HCT116 (cell line): Measurements from ENCODE around the gene MXI1. TPM values are rescaled to one million over a fixed set of nuclear protein-coding genes. Genes with fewer than 3 reads are reported as not detected.

Experiments
- ATAC-seq: fragments of 200-7000 bp; cut with Tn5 transposase; 2 replicates; pipeline ENCODE4 v1.9.1; 2020; ENCODE audit warnings: mild to moderate bottlenecking, moderate library complexity
- BruUV-seq: library from RNA; stranded (reverse); fragments of 400-500 nt; replicated peaks from 2 replicates; lab custom pipeline; 2021; lab: Mats Ljungman, UMichigan
- CTCF ChIA-PET: fragments of 300-600 bp; sonication (Branson Sonifier 250); formaldehyde crosslinking; loops from one replicate; lab custom pipeline; 2021; ENCODE audit warnings: antibody characterized with exemption; lab: Charles Lee
- POLR2A ChIA-PET: fragments of 300-600, 350-600 bp; sonication (Branson Sonifier 250); formaldehyde crosslinking; loops from one replicate; lab custom pipeline; 2021; ENCODE audit warnings: antibody characterized with exemption; lab: Charles Lee
- RAD21 ChIA-PET, 2 experiments: fragments of 300-600 bp; sonication (Branson Sonifier 250); formaldehyde crosslinking; loops; one replicate each; lab custom pipeline; 2023; ENCODE audit warnings: low total read pairs in 2 of 2; ENCODE audit not compliant: uncharacterized antibody in 2 of 2, unreplicated experiment in 2 of 2, low non-redundant PET in 1 of 2; lab: Charles Lee
- DNase-seq: peaks from one replicate; pipeline ENCODE4 v3.0.0-alpha.2; 2010; ENCODE audit warnings: low read depth, low spot score
- H2AFZ ChIP-seq: fragments of 200-600 bp; shearing (Covaris generic), sonication (generic); 2 replicates; pipeline ENCODE4 v1.6.1; 2017; ENCODE audit warnings: low read depth, mixed run types, mixed read lengths, antibody characterized with exemption, low read length; ENCODE audit not compliant: poor library complexity, severe bottlenecking
- H3K27ac ChIP-seq: 2 replicates; pipeline ENCODE4 v1.5.1; 2012; ENCODE audit warnings: low read depth, low read length
- H3K27me3 ChIP-seq: fragments of 200-600 bp; sonication (generic); 2 replicates; pipeline ENCODE4 v1.6.1; 2016; ENCODE audit warnings: mixed run types, low read length, mixed read lengths; ENCODE audit not compliant: insufficient read depth
- H3K36me3 ChIP-seq, 2 experiments: fragments of 200-500 bp in 1 of 2; fragments of 200-600 bp in 1 of 2; sonication (Bioruptor generic) in 1 of 2; sonication (generic) in 1 of 2; 2 replicates each; pipeline versions ENCODE4 v1.5.1 to v1.6.1; 2014 to 2016; ENCODE audit warnings: low read length in 2 of 2, inconsistent platforms in 1 of 2, mixed read lengths in 1 of 2, mixed run types in 1 of 2; ENCODE audit not compliant: insufficient read depth in 2 of 2, control insufficient read depth in 1 of 2
- H3K4me1 ChIP-seq, 2 experiments: fragments of 200-600 bp in 1 of 2; sonication (generic) in 1 of 2; 2 replicates each; pipeline versions ENCODE4 v1.5.1 to v1.6.1; 2012 to 2017; ENCODE audit warnings: low read length in 2 of 2, inconsistent platforms in 1 of 2, mild to moderate bottlenecking in 1 of 2, mixed read lengths in 1 of 2, mixed run types in 1 of 2, moderate library complexity in 1 of 2; ENCODE audit not compliant: insufficient read depth in 2 of 2, control insufficient read depth in 1 of 2
- H3K4me2 ChIP-seq: fragments of 200-600 bp; sonication (generic); 2 replicates; pipeline ENCODE4 v1.6.1; 2017; ENCODE audit warnings: mixed run types, low read length, mixed read lengths
- H3K4me3 ChIP-seq, 2 experiments: fragments of 200-600 bp in 1 of 2; sonication (generic) in 1 of 2; replicated peaks in 1 of 2; 2 replicates each; pipeline ENCODE4 v1.5.1; 2011 to 2016; ENCODE audit warnings: low read length in 2 of 2, control low read depth in 1 of 2, low read depth in 1 of 2, mild to moderate bottlenecking in 1 of 2, mixed read lengths in 1 of 2, mixed run types in 1 of 2
- H3K79me2 ChIP-seq: fragments of 200-600 bp; sonication (generic); 2 replicates; pipeline ENCODE4 v1.6.1; 2017; ENCODE audit warnings: mild to moderate bottlenecking, mixed run types, low read length, moderate library complexity, mixed read lengths; ENCODE audit not compliant: insufficient read depth
- H3K9ac ChIP-seq: fragments of 200-600 bp; sonication (generic); 2 replicates; pipeline ENCODE4 v1.6.1; 2016; ENCODE audit warnings: low read length, mixed read lengths
- H3K9me2 ChIP-seq: fragments of 200-600 bp; sonication (generic), shearing (Covaris generic); 2 replicates; pipeline ENCODE4 v1.6.1; 2017; ENCODE audit warnings: mixed run types, mild to moderate bottlenecking, moderate library complexity; ENCODE audit not compliant: insufficient read depth
- H3K9me3 ChIP-seq, 2 experiments: fragments of 200-500 bp in 1 of 2; fragments of 200-600 bp in 1 of 2; sonication (Bioruptor generic) in 1 of 2; sonication (generic) in 1 of 2; 2 replicates each; pipeline ENCODE4 v1.6.1; 2014 to 2017; ENCODE audit warnings: low read length in 2 of 2, mixed read lengths in 2 of 2, inconsistent platforms in 1 of 2, low read depth in 1 of 2, mild to moderate bottlenecking in 1 of 2, mixed run types in 1 of 2, moderate library complexity in 1 of 2; ENCODE audit not compliant: control insufficient read depth in 1 of 2, insufficient read depth in 1 of 2
- H4K20me1 ChIP-seq: fragments of 200-600 bp; sonication (generic), shearing (Covaris generic); 2 replicates; pipeline ENCODE4 v1.6.1; 2017; ENCODE audit warnings: mixed run types, mild to moderate bottlenecking, moderate library complexity; ENCODE audit not compliant: insufficient read depth
- ATF3 ChIP-seq: IDR thresholded peaks from 2 replicates; pipeline ENCODE4 v1.6.1; 2012
- CBX3 ChIP-seq: IDR thresholded peaks from 2 replicates; pipeline ENCODE4 v1.6.1; 2012; ENCODE audit warnings: low read depth
- CEBPB ChIP-seq: IDR thresholded peaks from 2 replicates; pipeline ENCODE4 v1.6.1; 2012; ENCODE audit warnings: low read depth
- EGR1 ChIP-seq: IDR thresholded peaks from 2 replicates; pipeline ENCODE4 v1.6.1; 2012; ENCODE audit warnings: low read depth
- ELF1 ChIP-seq: IDR thresholded peaks from 2 replicates; pipeline ENCODE4 v1.6.1; 2012; ENCODE audit warnings: low read depth, borderline replicate concordance
- MAX ChIP-seq: IDR thresholded peaks from 2 replicates; pipeline ENCODE4 v1.6.1; 2012
- REST ChIP-seq: IDR thresholded peaks from 2 replicates; pipeline ENCODE4 v1.6.1; 2012; ENCODE audit warnings: low read depth
- ZFX ChIP-seq: fragments of 450-650 bp; IDR thresholded peaks from 2 replicates; pipeline ENCODE4 v1.6.1; 2017
- ZNF274 ChIP-seq: fragments of 200-500 bp; sonication (Bioruptor generic); IDR thresholded peaks from 2 replicates; pipeline ENCODE4 v1.6.1; 2014; ENCODE audit warnings: mild to moderate bottlenecking, low read depth, low read length, inconsistent platforms
- intact Hi-C: fragments of 100-400 bp; cut with micrococcal nuclease; formaldehyde crosslinking; loops from 2 replicates; pipeline ENCODE4 v1.10.0; 2022
- total RNA-seq: library from RNA; stranded (reverse); gene quantifications from one replicate; pipeline ENCODE4 v1.2.1, GENCODE V29; 2021; ENCODE audit not compliant: unreplicated experiment

Gene MXI1
- total RNA-seq, 1 experiment from 2014 or later: 57.0 TPM

- TF ChIP-seq REST: no peak
- TF ChIP-seq CEBPB: no peak
- TF ChIP-seq ATF3: no peak
These were observed 28.2 kb upstream of the MXI1 start (continued) for GRCh38 chr10:110179220-110179619.

DNA sequence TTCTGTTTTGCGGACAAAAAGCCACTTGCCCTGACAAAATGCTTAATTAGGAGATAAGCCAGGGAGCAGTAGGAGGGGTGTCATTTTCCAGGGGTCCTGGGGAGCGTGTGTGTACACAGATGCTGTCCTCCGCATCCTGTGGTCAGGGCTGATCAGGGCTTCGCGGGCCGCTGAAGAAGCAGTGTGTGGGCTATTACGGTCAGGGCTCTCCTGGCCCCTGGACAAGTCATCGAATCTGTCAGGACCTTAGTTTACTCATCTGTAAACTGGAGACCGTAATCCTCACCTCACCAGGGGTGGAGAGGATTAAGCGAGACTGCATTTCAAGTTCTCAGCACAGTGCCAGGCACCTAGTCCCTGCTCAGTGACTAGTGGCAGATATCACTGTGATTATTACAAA, 26.0 kb upstream of the MXI1 start:
- DNase-seq (no peak), ATAC-seq (no peak)
- no TSS peak for BruUV-seq
- H2AFZ ChIP-seq: no peak overlapping the region
- no peaks in the 10 kb centered on the region for H4K20me1 ChIP-seq
- H3K9me3 ChIP-seq: no peaks in the 10 kb centered on the region
- no peak overlapping the region for H3K4me2 ChIP-seq
- no peaks in the 10 kb centered on the region for H3K79me2 ChIP-seq
- no peaks in the 10 kb centered on the region for H3K36me3 ChIP-seq
- ChIA-PET RAD21 (no interaction called here), CTCF (no interaction called here), POLR2A (no interaction called here)
- intact Hi-C loops: no loop called here
- H3K27me3 ChIP-seq: no peaks in the 10 kb centered on the region
- H3K27ac ChIP-seq: no peak overlapping the region
- no peak overlapping the region for H3K9ac ChIP-seq
- no peaks in the 10 kb centered on the region for H3K9me2 ChIP-seq
- H3K4me1 ChIP-seq: no peaks in the 10 kb centered on the region
- no peak overlapping the region for H3K4me3 ChIP-seq
- no peak for TF ChIP-seq EGR1

DNA sequence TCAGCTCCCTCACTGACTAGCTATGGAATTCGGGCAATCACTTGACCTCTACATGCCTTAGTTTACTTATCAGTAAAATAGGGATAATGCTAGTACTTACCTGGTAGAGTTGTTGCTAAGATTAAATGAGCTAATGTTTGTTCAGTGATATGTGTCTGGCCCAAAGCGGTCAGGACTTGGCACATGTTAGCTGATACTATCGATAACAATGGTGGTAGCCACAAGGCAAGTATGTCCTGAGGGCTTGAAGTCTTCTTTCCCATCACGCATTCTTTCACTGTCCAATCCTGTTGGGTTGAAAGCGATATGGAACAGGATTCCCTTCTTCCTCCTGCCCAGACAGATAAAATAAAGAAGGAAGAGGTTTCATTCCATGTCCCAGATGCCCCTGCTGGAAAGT, 25.5 kb upstream of the MXI1 start:
- no peak for DNase-seq
- TF ChIP-seq ZNF274 (no peak), CBX3 (no peak), MAX (no peak), ZFX (no peak), ELF1 (no peak), REST (no peak)
- TF ChIP-seq, all 23 proteins: peak for 0
- CTCF ChIA-PET: no interaction called here
- Histone ChIP-seq H3K4me3 (no peak overlapping the region), H3K9ac (no peak overlapping the region), H3K27ac (no peak overlapping the region), H3K4me1 (no peaks in the 10 kb centered on the region), H3K27me3 (no peaks in the 10 kb centered on the region), H3K4me2 (no peak overlapping the region), H2AFZ (no peak overlapping the region), H4K20me1 (no peaks in the 10 kb centered on the region), H3K9me2 (no peaks in the 10 kb centered on the region), H3K36me3 (no peaks in the 10 kb centered on the region), H3K79me2 (no peaks in the 10 kb centered on the region), H3K9me3 (no peaks in the 10 kb centered on the region)
- ATAC-seq: no peak
- RAD21 ChIA-PET: no interaction called here
- intact Hi-C loops: no loop called here
- BruUV-seq: no TSS peak
- POLR2A ChIA-PET: no interaction called here
